HG03442 (cell line): ENCODE results near the gene WDR37.

Experiments
- ATAC-seq: cut with Tn5 transposase; IDR thresholded peaks from one replicate; pipeline ENCODE4 v1.9.1; 2021; ENCODE audit warnings: mild to moderate bottlenecking, moderate library complexity; ENCODE audit not compliant: unreplicated experiment

Gene WDR37

DNA sequence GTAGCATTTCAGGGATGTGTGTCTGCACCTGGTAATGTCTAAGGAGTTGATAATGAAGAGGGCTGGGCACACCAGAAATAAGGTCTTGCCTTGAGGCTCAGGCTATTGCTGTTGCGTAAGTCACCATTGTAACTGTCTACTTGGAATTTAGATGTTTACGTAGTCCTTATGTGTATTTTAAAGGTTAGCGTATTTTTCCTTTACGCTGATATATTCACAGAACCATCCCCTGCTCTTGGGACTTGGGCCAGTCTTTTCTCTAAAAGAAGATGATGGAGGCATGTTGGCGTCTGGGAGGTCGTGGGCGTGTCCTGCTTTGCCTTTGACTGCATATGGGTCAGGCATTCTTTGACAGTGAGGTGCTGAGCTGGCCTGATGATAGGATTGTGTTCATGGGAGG lies 14.7 kb downstream of the WDR37 start:
- no peak for ATAC-seq

GRCh38 chr10:1074052-1074747 lies 18.0 kb downstream of the WDR37 start:
- no peak for ATAC-seq

GRCh38 chr10:1074748-1075308 lies 18.6 kb downstream of the WDR37 start:
- no peak for ATAC-seq

DNA sequence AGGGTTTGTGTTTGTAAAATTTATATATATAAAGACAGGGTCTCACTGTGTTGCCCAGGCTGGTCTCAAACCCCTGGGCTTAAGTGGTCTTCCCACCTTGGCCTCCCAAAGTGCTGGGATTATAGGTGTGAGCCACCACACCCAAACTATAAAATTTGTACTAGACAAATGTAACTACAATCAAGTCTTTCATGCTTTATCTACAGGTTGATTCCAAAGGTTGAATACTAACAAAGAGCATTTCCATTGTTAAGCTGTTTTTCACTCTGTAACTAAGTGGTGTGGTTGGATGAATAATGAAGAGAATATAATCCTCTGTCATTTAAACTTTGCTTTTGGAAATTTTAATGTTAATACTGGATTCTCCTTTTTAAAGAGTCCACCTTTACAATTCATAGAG lies 22.5 kb downstream of the WDR37 start:
- no peak for ATAC-seq

DNA sequence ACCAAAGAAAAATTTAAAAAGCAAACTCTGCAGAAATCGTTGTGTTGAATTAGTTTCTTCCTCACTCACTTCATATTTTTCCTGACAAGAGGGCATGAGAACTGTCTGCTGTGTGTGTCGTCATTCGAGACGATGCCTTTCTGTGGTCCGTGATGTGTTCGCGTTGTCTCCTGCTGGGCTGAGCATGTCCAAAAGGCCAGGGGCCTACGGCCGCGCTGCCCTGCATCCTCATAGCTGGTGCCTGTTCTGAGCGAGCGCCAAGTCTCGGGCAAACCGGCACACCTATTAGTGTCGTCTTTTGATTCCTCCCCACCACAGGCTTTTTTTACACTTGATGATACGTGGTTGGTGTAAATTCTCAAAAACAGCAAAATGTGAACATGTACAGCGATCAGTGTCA lies 27.4 kb downstream of the WDR37 start:
- ATAC-seq: no peak

DNA sequence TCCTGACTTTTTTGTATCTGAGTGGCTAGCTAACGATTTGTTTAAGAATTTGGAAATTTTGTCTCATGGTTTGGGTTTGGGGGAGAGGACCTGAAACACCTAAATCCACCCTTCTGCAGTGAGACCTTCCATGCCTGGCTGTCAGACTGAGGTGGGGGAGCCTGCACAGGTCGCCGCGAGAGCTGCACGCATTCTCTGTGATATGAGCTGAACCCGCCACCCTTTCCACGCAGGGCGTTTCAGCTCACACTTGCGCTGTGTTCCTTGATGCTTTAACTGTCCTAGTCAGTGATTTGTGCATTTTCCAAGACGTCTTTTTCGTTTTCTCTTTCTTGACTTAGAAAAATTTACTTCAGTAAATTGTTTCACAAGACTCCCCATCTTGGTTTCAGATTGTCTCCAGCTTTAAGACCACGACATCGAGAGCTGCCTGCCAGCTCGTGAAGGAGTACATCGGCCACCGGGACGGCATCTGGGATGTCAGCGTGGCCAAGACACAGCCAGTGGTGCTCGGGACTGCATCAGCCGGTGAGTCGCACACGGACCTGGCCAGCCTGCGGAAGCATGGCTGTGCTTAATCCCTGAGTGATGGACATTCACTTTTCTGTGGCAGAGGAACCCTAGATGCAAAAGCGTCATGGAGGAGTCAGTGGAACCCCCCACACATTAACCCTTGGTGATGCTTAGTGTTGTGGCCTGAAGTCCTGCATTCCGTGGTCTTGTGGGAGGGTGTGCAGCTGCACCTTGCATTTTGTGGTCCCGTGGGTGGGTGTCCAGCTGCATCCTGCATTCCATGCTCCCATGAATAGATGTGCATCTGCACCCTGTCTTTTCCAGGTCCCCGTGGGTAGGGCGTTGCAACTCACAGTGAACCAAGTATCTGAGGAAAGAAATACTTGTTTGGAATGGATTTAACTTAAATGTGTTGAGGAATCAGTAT lies 28.1 kb downstream of the WDR37 start:
- ATAC-seq: no peak

DNA sequence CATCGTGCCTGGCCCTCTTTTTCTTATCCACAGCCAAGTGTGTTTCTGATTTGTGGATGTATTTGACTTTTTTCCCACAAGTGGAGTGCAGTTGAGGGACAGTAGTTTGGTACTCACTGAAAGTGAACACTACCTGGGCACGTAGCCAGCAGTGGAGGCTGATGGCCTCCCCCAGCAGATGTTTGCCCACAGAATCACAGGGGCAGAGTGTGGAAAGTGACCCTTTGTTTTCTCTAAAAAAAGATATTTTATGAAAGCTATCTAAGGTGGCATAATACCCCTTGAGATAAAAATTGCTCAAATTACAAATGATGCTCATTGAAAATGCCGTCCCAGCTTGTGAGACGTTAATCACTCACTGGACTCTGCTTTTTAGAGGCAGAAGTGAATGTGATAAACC lies 29.1 kb downstream of the WDR37 start:
- no peak for ATAC-seq

DNA sequence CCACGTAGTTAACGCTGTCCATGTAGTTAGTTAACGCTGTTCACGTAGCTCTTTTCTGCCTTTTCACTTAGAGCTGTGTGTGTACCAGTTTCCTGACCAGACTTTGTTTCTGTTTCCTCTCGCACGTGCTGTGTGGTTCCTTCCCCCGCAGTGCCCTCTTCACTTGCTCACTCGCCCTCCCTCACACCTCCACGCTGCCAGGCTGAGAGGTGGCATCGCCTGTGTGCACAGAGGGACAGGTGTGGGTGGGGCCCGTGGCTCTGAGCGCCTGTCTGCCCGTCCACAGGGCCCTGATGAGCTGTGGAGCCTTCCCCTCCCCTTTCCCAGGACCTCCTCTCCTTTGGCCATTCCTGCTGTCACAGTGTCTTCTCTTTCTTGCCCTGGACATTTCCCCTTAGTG lies 30.6 kb downstream of the WDR37 start:
- no peak for ATAC-seq

- no peak for ATAC-seq
These were observed 33.0 kb downstream of the WDR37 start for GRCh38 chr10:1089017-1089689.

GRCh38 chr10:1090696-1091095 lies 34.5 kb downstream of the WDR37 start:
- no peak for ATAC-seq

GRCh38 chr10:1093696-1094095 lies 37.5 kb downstream of the WDR37 start:
- no peak for ATAC-seq

DNA sequence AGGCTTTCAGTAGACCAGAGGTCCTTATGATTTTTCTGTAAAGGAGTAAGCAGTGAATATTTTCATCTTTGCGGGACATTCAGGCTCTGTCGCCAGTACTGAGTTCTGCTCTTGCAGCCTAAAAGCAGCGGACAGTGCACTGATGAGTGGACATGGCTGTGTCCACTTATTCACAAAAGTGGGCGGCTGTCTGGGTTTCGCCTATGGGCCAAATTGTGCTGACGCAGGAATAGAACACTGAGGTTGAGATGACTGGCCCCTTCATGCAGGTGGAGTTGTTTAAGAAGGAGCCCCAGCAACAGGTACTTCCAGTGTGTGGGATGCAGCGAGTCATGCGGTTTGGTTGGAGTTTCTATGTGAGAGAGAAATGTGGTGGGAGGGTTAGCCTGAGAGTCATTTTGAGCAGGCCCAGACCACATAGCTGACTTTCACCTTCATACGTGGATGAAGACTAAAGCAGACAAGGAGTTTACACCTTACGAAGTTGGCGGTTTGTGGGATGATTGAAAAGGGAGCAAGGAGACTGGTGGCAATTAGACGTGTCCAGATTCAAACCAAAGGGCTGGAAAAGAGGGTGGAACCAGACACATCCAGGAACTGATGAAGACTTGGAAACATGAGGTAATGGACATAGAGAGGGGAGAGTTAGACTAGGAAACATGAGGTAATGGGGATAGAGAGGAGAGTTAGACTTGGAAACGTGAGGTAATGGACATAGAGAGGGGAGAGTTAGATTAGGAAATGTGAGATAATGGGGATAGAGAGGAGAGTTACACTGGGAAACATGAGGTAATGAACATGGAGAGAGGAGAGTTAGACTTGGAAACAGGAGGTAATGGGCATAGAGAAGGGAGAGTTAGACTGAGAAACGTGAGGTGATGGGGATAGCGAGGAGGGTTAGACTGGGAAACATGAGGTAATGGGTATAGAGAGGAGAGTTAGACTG lies 38.2 kb downstream of the WDR37 start:
- peak; percentile 80 for ATAC-seq

DNA sequence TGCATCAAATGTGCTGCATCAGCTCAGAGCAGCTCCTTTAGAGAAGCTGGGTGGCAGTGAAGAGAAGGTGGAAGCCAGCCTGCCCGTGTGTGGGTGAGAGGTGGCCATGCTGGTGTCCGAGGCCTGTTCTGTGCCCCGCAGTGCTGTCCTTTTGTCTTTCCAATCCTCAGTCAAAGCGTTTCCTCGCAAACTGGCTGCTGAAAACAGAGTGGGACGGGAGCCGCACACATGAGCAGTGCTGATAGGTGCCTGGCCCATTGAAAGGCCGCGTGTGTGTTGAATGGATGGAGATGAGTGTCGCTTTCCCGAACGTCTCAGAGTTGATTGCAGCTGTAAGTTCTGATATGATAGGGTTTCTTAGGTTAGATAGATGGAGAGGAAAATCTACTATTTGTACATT lies 39.3 kb downstream of the WDR37 start:
- ATAC-seq: no peak

DNA sequence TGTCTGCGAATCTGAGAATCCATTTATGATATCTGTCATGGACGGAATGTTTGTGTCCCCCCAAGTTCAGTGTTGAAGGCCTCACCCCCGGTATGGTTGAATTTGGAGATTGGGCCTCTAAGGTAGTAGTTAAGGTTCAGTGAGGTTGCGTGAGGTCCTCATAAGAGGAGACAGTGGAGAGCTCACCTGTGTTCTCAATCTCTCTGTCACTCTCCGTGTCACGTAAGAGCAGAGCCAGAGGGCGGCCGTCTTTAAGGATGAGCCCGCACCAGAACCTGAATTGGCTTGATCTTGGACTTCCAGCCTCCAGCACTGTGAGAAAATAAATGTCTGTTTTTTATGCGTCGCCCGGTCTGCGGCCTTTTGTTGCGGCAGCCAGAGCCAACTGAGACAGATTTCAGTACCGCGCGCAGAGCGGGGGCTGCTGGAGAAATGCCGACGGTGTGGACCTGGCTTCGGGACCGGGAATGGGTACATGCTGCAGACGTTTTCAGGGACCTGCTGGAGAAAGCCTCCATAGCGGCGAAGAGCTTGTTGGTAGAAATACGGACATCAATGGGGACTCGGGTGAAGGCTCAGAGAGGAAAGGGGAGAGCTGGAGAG lies 40.2 kb downstream of the WDR37 start:
- ATAC-seq: no peak

- no peak for ATAC-seq
These were observed 41.3 kb downstream of the WDR37 start for GRCh38 chr10:1097436-1097835.

DNA sequence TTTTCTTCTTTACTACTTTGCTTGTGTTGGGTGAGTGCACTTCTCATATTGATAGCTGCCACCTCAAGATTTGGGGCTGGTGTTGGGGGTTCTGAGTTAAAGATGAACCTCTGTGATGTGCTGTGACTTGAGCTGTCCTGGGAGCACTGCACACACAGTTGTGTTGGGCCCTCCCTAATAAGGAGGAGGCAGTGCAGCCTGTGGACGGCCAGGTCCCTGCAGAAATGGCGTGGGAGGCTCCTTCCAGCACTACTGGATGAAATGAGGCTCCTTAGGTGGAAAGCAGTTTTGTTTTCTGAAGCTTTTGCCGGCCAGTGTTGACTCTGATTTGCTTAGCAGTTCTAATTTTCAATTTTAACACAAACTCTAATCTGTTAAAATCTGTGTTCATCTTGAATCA lies 44.0 kb downstream of the WDR37 start:
- no peak for ATAC-seq

DNA sequence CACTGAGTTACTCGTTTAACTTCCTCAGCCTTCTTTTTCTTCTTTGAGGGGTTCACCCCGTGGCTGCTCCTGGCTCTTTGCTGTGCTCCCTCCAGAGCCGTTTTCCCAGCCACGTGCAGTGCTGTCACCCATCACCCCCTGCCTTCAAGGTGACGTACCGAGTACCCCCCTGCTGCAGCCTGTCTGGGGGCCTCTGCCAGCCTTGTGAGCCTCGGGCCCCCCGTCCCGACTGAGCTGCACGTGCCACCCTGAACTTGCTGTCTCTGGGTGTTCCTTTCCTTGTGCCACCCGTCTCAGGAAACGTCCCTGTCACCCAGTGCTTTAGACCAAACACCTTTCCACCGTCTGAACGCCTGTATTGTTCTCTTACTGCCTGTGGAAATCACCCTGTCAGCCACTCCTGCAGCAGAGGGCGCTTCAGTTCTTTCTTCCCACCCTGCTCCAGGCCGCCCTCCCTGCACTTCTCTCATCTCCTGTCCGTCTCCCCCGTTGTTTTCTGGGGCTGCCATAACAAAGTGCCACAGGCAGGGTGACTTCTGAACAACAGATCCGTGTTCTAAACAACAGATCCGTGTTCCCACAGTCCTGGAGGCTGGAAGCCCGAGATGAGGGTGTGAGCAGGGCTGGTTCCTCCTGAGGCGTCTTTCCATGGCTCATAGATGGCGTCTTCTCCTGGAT lies 44.6 kb downstream of the WDR37 start:
- ATAC-seq: no peak

GRCh38 chr10:1101946-1102345 lies 45.8 kb downstream of the WDR37 start:
- no peak for ATAC-seq

GRCh38 chr10:1102416-1102815 lies 46.2 kb downstream of the WDR37 start:
- no peak for ATAC-seq
